ENCODE results near the gene ADH7. TPM values are rescaled to one million over a fixed set of nuclear protein-coding genes. Genes with fewer than 3 reads are reported as not detected.

The ADH7 gene
- total RNA-seq, 1 experiment from 2014 or later, result not detected

DNA sequence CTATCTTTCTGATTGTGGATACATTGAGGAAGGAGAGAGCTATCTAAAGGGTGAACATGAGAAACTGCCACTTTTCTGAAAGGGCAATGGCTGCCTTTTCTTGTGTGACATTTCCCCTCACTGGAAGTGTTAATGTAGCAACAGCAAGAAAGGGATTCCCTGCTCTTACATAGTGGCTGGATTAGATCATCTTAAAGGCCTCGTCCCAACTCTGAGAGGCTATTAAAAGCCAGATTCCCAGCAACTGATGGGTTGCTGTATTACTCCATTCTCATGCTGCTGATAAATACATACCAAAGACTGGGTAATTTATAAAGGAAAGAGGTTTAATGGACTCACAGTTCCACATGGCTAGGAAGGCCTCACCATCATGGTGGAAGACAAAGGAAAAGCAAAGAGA is 33.7 kb upstream of the ADH7 start:
- H2AFZ ChIP-seq (ENCODE audit: low read depth, low read length, poor library complexity, severe bottlenecking), result no peak overlapping the region
- H3K27me3 ChIP-seq (ENCODE audit: insufficient read depth, low read length), result no peaks in the 10 kb centered on the region
- DNase-seq (ENCODE audit: low read depth, low spot score) (no peak), ATAC-seq (no peak)
- H3K79me2 ChIP-seq (ENCODE audit: insufficient read depth, low read length), result no peaks in the 10 kb centered on the region
- intact Hi-C loops (cut with micrococcal nuclease), result loop anchor here (10.0 kb wide), 1 partner anchor 724 kb away; no protein-coding TSS in a partner anchor
- no peaks in the 10 kb centered on the region for H3K9me3 ChIP-seq (ENCODE audit: control insufficient read depth in 1 of 2, insufficient read depth in 1 of 2, low read depth in 1 of 2, low read length in 2 of 2)
- H4K20me1 ChIP-seq (ENCODE audit: insufficient read depth), result no peaks in the 10 kb centered on the region
- H3K36me3 ChIP-seq (ENCODE audit: control insufficient read depth in 1 of 2, insufficient read depth in 2 of 2, low read length in 2 of 2), result no peaks in the 10 kb centered on the region
- H3K4me1 ChIP-seq (ENCODE audit: control insufficient read depth in 1 of 2, insufficient read depth in 2 of 2, low read length in 2 of 2), result no peaks in the 10 kb centered on the region
- no peak overlapping the region for H3K9ac ChIP-seq (ENCODE audit: low read length)
- CTCF ChIA-PET, result interaction anchor here (1.7 kb wide), 1 partner anchor 339 kb away, joined by 5 read pairs; no protein-coding TSS in a partner anchor
- BruUV-seq (replicated peaks), result no TSS peak
- no peak for TF ChIP-seq JUND (IDR thresholded peaks at IDR 0.05)
- TF ChIP-seq CEBPB (IDR thresholded peaks at IDR 0.05; ENCODE audit: low read depth), result no peak
- TF ChIP-seq YY1 (IDR thresholded peaks at IDR 0.05; ENCODE audit: extremely low read depth, insufficient replicate concordance, low read depth, low read length), result no peak
- TF ChIP-seq ZNF274 (IDR thresholded peaks at IDR 0.05; ENCODE audit: low read depth, low read length), result no peak
- no peak for TF ChIP-seq EGR1 (IDR thresholded peaks at IDR 0.05; ENCODE audit: low read depth)
- no peak for TF ChIP-seq POLR2AphosphoS5 (IDR thresholded peaks at IDR 0.05; ENCODE audit: low read depth, low read length)
- TF ChIP-seq, protein P1, sequence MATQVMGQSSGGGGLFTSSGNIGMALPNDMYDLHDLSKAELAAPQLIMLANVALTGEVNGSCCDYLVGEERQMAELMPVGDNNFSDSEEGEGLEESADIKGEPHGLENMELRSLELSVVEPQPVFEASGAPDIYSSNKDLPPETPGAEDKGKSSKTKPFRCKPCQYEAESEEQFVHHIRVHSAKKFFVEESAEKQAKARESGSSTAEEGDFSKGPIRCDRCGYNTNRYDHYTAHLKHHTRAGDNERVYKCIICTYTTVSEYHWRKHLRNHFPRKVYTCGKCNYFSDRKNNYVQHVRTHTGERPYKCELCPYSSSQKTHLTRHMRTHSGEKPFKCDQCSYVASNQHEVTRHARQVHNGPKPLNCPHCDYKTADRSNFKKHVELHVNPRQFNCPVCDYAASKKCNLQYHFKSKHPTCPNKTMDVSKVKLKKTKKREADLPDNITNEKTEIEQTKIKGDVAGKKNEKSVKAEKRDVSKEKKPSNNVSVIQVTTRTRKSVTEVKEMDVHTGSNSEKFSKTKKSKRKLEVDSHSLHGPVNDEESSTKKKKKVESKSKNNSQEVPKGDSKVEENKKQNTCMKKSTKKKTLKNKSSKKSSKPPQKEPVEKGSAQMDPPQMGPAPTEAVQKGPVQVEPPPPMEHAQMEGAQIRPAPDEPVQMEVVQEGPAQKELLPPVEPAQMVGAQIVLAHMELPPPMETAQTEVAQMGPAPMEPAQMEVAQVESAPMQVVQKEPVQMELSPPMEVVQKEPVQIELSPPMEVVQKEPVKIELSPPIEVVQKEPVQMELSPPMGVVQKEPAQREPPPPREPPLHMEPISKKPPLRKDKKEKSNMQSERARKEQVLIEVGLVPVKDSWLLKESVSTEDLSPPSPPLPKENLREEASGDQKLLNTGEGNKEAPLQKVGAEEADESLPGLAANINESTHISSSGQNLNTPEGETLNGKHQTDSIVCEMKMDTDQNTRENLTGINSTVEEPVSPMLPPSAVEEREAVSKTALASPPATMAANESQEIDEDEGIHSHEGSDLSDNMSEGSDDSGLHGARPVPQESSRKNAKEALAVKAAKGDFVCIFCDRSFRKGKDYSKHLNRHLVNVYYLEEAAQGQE (IDR thresholded peaks at IDR 0.05; ENCODE audit: low read depth), result no peak
- TF ChIP-seq RAD21 (IDR thresholded peaks at IDR 0.05; ENCODE audit: low read depth), result no peak
- TF ChIP-seq, protein P2, sequence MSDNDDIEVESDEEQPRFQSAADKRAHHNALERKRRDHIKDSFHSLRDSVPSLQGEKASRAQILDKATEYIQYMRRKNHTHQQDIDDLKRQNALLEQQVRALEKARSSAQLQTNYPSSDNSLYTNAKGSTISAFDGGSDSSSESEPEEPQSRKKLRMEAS (IDR thresholded peaks at IDR 0.05), result no peak
- TF ChIP-seq SP1 (IDR thresholded peaks at IDR 0.05; ENCODE audit: low read depth), result no peak
- TF ChIP-seq, protein P3, sequence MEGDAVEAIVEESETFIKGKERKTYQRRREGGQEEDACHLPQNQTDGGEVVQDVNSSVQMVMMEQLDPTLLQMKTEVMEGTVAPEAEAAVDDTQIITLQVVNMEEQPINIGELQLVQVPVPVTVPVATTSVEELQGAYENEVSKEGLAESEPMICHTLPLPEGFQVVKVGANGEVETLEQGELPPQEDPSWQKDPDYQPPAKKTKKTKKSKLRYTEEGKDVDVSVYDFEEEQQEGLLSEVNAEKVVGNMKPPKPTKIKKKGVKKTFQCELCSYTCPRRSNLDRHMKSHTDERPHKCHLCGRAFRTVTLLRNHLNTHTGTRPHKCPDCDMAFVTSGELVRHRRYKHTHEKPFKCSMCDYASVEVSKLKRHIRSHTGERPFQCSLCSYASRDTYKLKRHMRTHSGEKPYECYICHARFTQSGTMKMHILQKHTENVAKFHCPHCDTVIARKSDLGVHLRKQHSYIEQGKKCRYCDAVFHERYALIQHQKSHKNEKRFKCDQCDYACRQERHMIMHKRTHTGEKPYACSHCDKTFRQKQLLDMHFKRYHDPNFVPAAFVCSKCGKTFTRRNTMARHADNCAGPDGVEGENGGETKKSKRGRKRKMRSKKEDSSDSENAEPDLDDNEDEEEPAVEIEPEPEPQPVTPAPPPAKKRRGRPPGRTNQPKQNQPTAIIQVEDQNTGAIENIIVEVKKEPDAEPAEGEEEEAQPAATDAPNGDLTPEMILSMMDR (IDR thresholded peaks at IDR 0.05 in 2 of 3, conservative IDR thresholded peaks at IDR 0.05 in 1 of 3; ENCODE audit: borderline replicate concordance in 1 of 3, insufficient read depth in 1 of 3, low read depth in 2 of 3, low read length in 2 of 3), result no peak
- H3K4me3 ChIP-seq (replicated peaks in 1 of 2; ENCODE audit: low read depth in 1 of 2, low read length in 2 of 2), result no peak overlapping the region
- H3K4me2 ChIP-seq (ENCODE audit: low read length), result no peak overlapping the region
- RAD21 ChIA-PET (ENCODE audit: low non-redundant PET in 1 of 2, low total read pairs in 2 of 2, uncharacterized antibody in 2 of 2, unreplicated experiment in 2 of 2), result no interaction called here
- POLR2A ChIA-PET, result no interaction called here
- no peak overlapping the region for H3K27ac ChIP-seq (ENCODE audit: low read depth, low read length)
- no peaks in the 10 kb centered on the region for H3K9me2 ChIP-seq (ENCODE audit: insufficient read depth)

Measured in HCT116 (cell line).